HEK293 (cell line): ENCODE measurements around the gene CEACAM19.
A peak's percentile ranks its signal among the peaks of the same experiment; 100 is the strongest.
"Not testable (repeated sequence)": the region's sequence is repeated elsewhere in the genome, so short reads cannot be mapped to it uniquely, and the experiment has no call there.

Experiments used
- CTCF ChIA-PET: fragments of 350-600 bp; formaldehyde crosslinking; extraction: SDS; loops from one replicate; lab custom pipeline; 2021; ENCODE audit warnings: antibody characterized with exemption; lab: Yijun Ruan, JAX
- POLR2A ChIA-PET: fragments of 300-600 bp; formaldehyde crosslinking; extraction: SDS; loops from one replicate; lab custom pipeline; 2020; ENCODE audit warnings: antibody characterized with exemption, inconsistent platforms; lab: Yijun Ruan, JAX
- H3K27ac ChIP-seq: fragments of 200-500 bp; sonication (Bioruptor generic); 2 replicates; pipeline ENCODE4 v1.5.1; 2014; ENCODE audit warnings: low read depth, low read length, control low read depth, inconsistent platforms; ENCODE audit errors: extremely low read depth
- H3K36me3 ChIP-seq, 2 experiments: fragments of 200-500 bp in 1 of 2; sonication (Bioruptor generic) in 1 of 2; 1 replicate in 1 of 2; 2 replicates in 1 of 2; pipeline ENCODE4 v1.5.1; 2014 to 2017; ENCODE audit warnings: inconsistent platforms in 2 of 2, low read length in 2 of 2; ENCODE audit not compliant: control insufficient read depth in 2 of 2, insufficient read depth in 1 of 2
- H3K4me1 ChIP-seq: fragments of 200-500 bp; sonication (Bioruptor generic); 2 replicates; pipeline ENCODE4 v1.5.1; 2014; ENCODE audit warnings: mild to moderate bottlenecking, low read length, inconsistent platforms; ENCODE audit not compliant: control insufficient read depth, insufficient read depth
- H3K4me3 ChIP-seq: 2 replicates; pipeline ENCODE4 v1.5.1; 2011; ENCODE audit warnings: low read depth, mild to moderate bottlenecking, control low read depth, low read length, moderate library complexity
- H3K9me3 ChIP-seq: fragments of 200-500 bp; sonication (Bioruptor generic); 2 replicates; pipeline ENCODE4 v1.5.1; 2014; ENCODE audit warnings: low read depth, low read length, inconsistent platforms; ENCODE audit not compliant: control insufficient read depth, insufficient read depth
- BCL6B ChIP-seq: fragments of 450-650 bp; formaldehyde crosslinking; IDR thresholded peaks from 2 replicates; pipeline ENCODE4 v1.5.1; 2017; ENCODE audit warnings: missing biosample characterization, missing genetic modification characterization
- PATZ1 ChIP-seq: fragments of 450-650 bp; formaldehyde crosslinking; IDR thresholded peaks from 2 replicates; pipeline ENCODE4 v1.5.1; 2016; ENCODE audit warnings: missing biosample characterization, missing genetic modification characterization
- SP2 ChIP-seq: fragments of 450-650 bp; formaldehyde crosslinking; IDR thresholded peaks from 2 replicates; pipeline ENCODE4 v1.5.1; 2016; ENCODE audit warnings: missing biosample characterization, missing genetic modification characterization
- TRIM28 ChIP-seq: IDR thresholded peaks from 2 replicates; pipeline ENCODE4 v1.6.1; 2011; ENCODE audit warnings: low read length, control low read depth, borderline replicate concordance
- YY1 ChIP-seq: fragments of 450-650 bp; formaldehyde crosslinking; IDR thresholded peaks from 2 replicates; pipeline ENCODE4 v1.5.1; 2018; ENCODE audit warnings: missing biosample characterization, missing genetic modification characterization
- ZBTB17 ChIP-seq: fragments of 450-650 bp; formaldehyde crosslinking; IDR thresholded peaks from 2 replicates; pipeline ENCODE4 v1.5.1; 2016; ENCODE audit warnings: missing biosample characterization, missing genetic modification characterization
- ZBTB20 ChIP-seq: fragments of 450-650 bp; formaldehyde crosslinking; IDR thresholded peaks from 2 replicates; pipeline ENCODE4 v1.5.1; 2016; ENCODE audit warnings: missing biosample characterization, missing genetic modification characterization
- ZNF10 ChIP-seq: fragments of 450-650 bp; formaldehyde crosslinking; IDR thresholded peaks from 2 replicates; pipeline ENCODE4 v1.5.1; 2017; ENCODE audit warnings: missing biosample characterization, missing genetic modification characterization
- ZNF19 ChIP-seq: fragments of 450-650 bp; formaldehyde crosslinking; IDR thresholded peaks from 2 replicates; pipeline ENCODE4; 2016; ENCODE audit warnings: missing biosample characterization, missing genetic modification characterization, low read depth
- ZNF239 ChIP-seq: fragments of 450-650 bp; formaldehyde crosslinking; IDR thresholded peaks from 2 replicates; pipeline ENCODE4 v1.5.1; 2016; ENCODE audit warnings: missing biosample characterization, missing genetic modification characterization
- ZNF362 ChIP-seq: fragments of 450-650 bp; formaldehyde crosslinking; IDR thresholded peaks from 2 replicates; pipeline ENCODE4 v1.5.1; 2016; ENCODE audit warnings: missing biosample characterization, missing genetic modification characterization
- ZNF366 ChIP-seq: fragments of 450-650 bp; formaldehyde crosslinking; conservative IDR thresholded peaks from 2 replicates; pipeline ENCODE4 v1.5.1; 2016; ENCODE audit warnings: missing biosample characterization, missing genetic modification characterization
- ZNF521 ChIP-seq: fragments of 450-650 bp; formaldehyde crosslinking; IDR thresholded peaks from 2 replicates; pipeline ENCODE4 v1.5.1; 2017; ENCODE audit warnings: missing biosample characterization, mild to moderate bottlenecking, missing genetic modification characterization
- ZNF555 ChIP-seq: fragments of 450-650 bp; formaldehyde crosslinking; conservative IDR thresholded peaks from 2 replicates; pipeline ENCODE4 v1.5.1; 2017; ENCODE audit warnings: missing biosample characterization, mild to moderate bottlenecking, missing genetic modification characterization, inconsistent platforms
- ZNF571 ChIP-seq: fragments of 450-650 bp; formaldehyde crosslinking; IDR thresholded peaks from 2 replicates; pipeline ENCODE4 v1.5.0; 2017; ENCODE audit warnings: missing biosample characterization, missing genetic modification characterization
- ZNF621 ChIP-seq: fragments of 450-650 bp; formaldehyde crosslinking; IDR thresholded peaks from 2 replicates; pipeline ENCODE4 v1.5.1; 2017; ENCODE audit warnings: missing biosample characterization, missing genetic modification characterization
- ZNF623 ChIP-seq: fragments of 450-650 bp; formaldehyde crosslinking; IDR thresholded peaks from 2 replicates; pipeline ENCODE4 v1.5.1; 2016; ENCODE audit warnings: missing biosample characterization, missing genetic modification characterization
- ZNF639 ChIP-seq: fragments of 450-650 bp; formaldehyde crosslinking; IDR thresholded peaks from 2 replicates; pipeline ENCODE4 v1.5.1; 2016; ENCODE audit warnings: missing biosample characterization, missing genetic modification characterization
- ZNF670 ChIP-seq: fragments of 450-650 bp; formaldehyde crosslinking; IDR thresholded peaks from 2 replicates; pipeline ENCODE4 v1.5.1; 2016; ENCODE audit warnings: missing biosample characterization, missing genetic modification characterization, low read depth
- ZNF707 ChIP-seq: fragments of 450-650 bp; formaldehyde crosslinking; IDR thresholded peaks from 2 replicates; pipeline ENCODE4 v1.5.1; 2016; ENCODE audit warnings: missing biosample characterization, missing genetic modification characterization
- ZNF768 ChIP-seq: fragments of 450-650 bp; formaldehyde crosslinking; IDR thresholded peaks from 2 replicates; pipeline ENCODE4 v1.5.1; 2018; ENCODE audit warnings: missing biosample characterization, mild to moderate bottlenecking, missing genetic modification characterization
- ZNF777 ChIP-seq: fragments of 450-650 bp; formaldehyde crosslinking; IDR thresholded peaks from 2 replicates; pipeline ENCODE4 v1.5.1; 2017; ENCODE audit warnings: missing biosample characterization, missing genetic modification characterization, borderline replicate concordance
- ZSCAN18 ChIP-seq: fragments of 450-650 bp; formaldehyde crosslinking; IDR thresholded peaks from 2 replicates; pipeline ENCODE4 v1.5.1; 2016; ENCODE audit warnings: missing biosample characterization, missing genetic modification characterization

CEACAM19 gene

GRCh38 chr19:44718441-44719261, 47.4 kb downstream of the CEACAM19 start (continued):
- no peak for TF ChIP-seq BCL6B (tag by site-specific recombination)
- peak; percentile 44; the same call in 1 of the 2 replicates for TF ChIP-seq ZNF366
- TF ChIP-seq SP2 (tag by site-specific recombination), result no peak
- TF ChIP-seq ZNF521, result no peak
- TF ChIP-seq ZNF10 (tag by site-specific recombination), result no peak
- no peak for TF ChIP-seq ZNF239 (tag by site-specific recombination)
- TF ChIP-seq PATZ1 (tag by site-specific recombination), result peak; percentile 46; the same call in 1 of the 2 replicates
- TF ChIP-seq ZBTB17 (tag by site-specific recombination), result peak; percentile 37; the same call in 1 of the 2 replicates
- TF ChIP-seq ZBTB20 (tag by site-specific recombination), result no peak
- no peak for TF ChIP-seq ZNF639 (tag by site-specific recombination)
- no peak for TF ChIP-seq YY1 (tag by site-specific recombination)
- TF ChIP-seq ZNF555, result no peak
- no peak for TF ChIP-seq ZNF621
- no peak for TF ChIP-seq ZNF19 (tag by site-specific recombination)
- no peak for TF ChIP-seq ZNF571 (tag by site-specific recombination)
- TF ChIP-seq ZNF362 (tag by site-specific recombination), result peak; percentile 14; the same call in 1 of the 2 replicates
- TF ChIP-seq ZNF707 (tag by site-specific recombination), result no peak
- no peak for TF ChIP-seq ZNF777 (tag by site-specific recombination)
- no peak for TF ChIP-seq ZNF670
- no peak for TF ChIP-seq TRIM28
- 0 out of 2 replicates have a peak, but pooled peaks have one; percentile 26 for TF ChIP-seq ZNF768 (tag by site-specific recombination)

- H3K36me3 ChIP-seq, result no peaks in the 10 kb centered on the region
- ChIA-PET CTCF (interaction anchor here (1.3 to 2.8 kb wide), 3 partner anchors 30 to 143 kb away, joined by 4 to 18 read pairs (median 5); no protein-coding TSS in a partner anchor), POLR2A (no interaction called here)
- TF ChIP-seq ZNF623 (tag by site-specific recombination) (peak; percentile 84), ZSCAN18 (tag by site-specific recombination) (no peak)
- H3K9me3 ChIP-seq, result no peaks in the 10 kb centered on the region
- H3K27ac ChIP-seq, result no peak overlapping the region
- no peak overlapping the region for H3K4me3 ChIP-seq
- H3K4me1 ChIP-seq, result peaks cover 9% of the 10 kb centered on the region
Observed at GRCh38 chr19:44719262-44719701, 48.0 kb downstream of the CEACAM19 start.

- CTCF ChIA-PET, result interaction anchor here (0.6 to 11.1 kb wide), 8 partner anchors 27 to 150 kb away, joined by 3 to 453 read pairs (median 6); partner anchors contain the start of gene NECTIN2
Observed at GRCh38 chr19:44720396-44720795, 49.1 kb downstream of the CEACAM19 start.

More at GRCh38 chr19:44720396-44720795, 49.1 kb downstream of the CEACAM19 start:
- H3K27ac ChIP-seq, H3K4me1 ChIP-seq, H3K9me3 ChIP-seq, H3K4me3 ChIP-seq, H3K36me3 ChIP-seq, POLR2A ChIA-PET: not testable (repeated sequence)
